ENCODE data around the gene SPACDR. TPM values are rescaled to one million over a fixed set of nuclear protein-coding genes. Genes with fewer than 3 reads are reported as not detected.
A peak's percentile ranks its signal among the peaks of the same experiment; 100 is the strongest.

SPACDR gene
- total and polyA plus RNA-seq, 2 donors from 2014 or later = 0.54 TPM; not detected in 1

DNA sequence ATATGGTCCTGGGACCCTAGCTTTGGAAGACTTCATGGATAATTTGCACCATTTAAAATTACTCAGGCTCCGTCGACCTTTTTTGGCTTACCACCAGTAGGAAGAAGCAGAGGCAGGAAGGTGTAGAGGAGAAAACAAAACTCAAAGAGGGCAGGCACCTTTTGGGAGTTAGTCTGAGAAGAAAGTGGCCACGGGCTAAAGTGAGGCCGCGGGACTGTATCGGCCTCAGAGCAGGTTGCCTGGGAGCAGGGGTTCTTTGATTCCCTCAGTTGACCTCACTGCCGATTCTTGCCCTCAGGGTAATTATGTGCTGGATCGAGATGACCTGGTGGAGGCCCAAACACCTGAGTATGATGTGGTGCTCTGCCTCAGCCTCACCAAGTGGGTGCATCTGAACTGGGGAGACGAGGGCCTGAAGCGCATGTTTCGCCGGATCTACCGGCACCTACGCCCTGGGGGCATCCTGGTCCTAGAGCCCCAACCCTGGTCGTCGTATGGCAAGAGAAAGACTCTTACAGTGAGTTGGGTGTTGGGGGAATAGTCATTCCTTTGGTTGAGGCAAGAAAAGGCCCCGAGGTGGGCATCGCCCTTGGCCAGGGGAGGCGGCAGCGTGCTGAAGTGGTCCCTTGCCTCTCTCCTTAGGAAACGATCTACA lies 31.3 kb downstream of the SPACDR start:
- FAIRE-seq = no peak
- peak overlapping the region in 1 of 3 donors; percentile 56 for H3K9ac ChIP-seq (ENCODE audit: low read length in 3 of 3)
- H3K4me3 ChIP-seq (ENCODE audit: low read length in 3 of 3) = no peak overlapping the region
- no peak for DNase-seq
- H3K36me3 ChIP-seq (ENCODE audit: control insufficient read depth in 2 of 3, insufficient read depth in 3 of 3, low read length in 3 of 3) = peaks cover 5 to 20% (median 9%) of the 10 kb centered on the region in 3 donors
- peaks cover 0 to 34% (median 20%) of the 10 kb centered on the region in 3 donors for H3K4me1 ChIP-seq (ENCODE audit: control insufficient read depth in 2 of 3, insufficient read depth in 2 of 3, low read depth in 1 of 3, low read length in 3 of 3)
- TF ChIP-seq, protein P1, sequence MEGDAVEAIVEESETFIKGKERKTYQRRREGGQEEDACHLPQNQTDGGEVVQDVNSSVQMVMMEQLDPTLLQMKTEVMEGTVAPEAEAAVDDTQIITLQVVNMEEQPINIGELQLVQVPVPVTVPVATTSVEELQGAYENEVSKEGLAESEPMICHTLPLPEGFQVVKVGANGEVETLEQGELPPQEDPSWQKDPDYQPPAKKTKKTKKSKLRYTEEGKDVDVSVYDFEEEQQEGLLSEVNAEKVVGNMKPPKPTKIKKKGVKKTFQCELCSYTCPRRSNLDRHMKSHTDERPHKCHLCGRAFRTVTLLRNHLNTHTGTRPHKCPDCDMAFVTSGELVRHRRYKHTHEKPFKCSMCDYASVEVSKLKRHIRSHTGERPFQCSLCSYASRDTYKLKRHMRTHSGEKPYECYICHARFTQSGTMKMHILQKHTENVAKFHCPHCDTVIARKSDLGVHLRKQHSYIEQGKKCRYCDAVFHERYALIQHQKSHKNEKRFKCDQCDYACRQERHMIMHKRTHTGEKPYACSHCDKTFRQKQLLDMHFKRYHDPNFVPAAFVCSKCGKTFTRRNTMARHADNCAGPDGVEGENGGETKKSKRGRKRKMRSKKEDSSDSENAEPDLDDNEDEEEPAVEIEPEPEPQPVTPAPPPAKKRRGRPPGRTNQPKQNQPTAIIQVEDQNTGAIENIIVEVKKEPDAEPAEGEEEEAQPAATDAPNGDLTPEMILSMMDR (IDR thresholded peaks at IDR 0.05; ENCODE audit: borderline replicate concordance, extremely low read depth, insufficient read depth) = no peak
- H3K9me3 ChIP-seq (ENCODE audit: control insufficient read depth in 2 of 3, insufficient read depth in 1 of 3, low read length in 3 of 3) = no peaks in the 10 kb centered on the region
- no peak overlapping the region for H3K27ac ChIP-seq (ENCODE audit: low read depth in 2 of 2, low read length in 2 of 2)
- no peaks in the 10 kb centered on the region for H3K27me3 ChIP-seq (ENCODE audit: control insufficient read depth, insufficient read depth, low read length)
- intact Hi-C loops (cut with DNase I) = no loop called here

DNA sequence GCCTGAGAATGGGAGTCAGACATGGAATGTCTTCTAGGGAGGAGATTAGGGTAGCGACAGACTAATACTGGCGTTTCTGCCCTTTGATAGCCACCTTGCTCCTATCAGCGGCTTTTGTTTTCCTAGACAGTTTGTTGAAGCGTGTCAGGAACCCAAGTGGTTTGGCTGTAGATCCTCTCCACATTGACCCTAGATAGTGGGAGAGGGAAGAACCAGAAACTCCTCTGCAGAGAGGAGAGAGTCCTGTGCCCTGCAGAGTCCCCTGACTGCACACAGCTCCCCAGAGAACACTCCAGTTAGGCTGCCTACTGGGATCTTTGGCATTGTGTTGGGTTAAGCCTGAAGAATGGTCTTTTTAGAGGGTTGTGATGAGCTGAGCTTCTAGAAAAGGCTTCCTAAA lies 32.0 kb downstream of the SPACDR start:
- DNase-seq = no peak
- Histone ChIP-seq H3K9me3 (ENCODE audit: control insufficient read depth in 2 of 3, insufficient read depth in 1 of 3, low read length in 3 of 3) (no peaks in the 10 kb centered on the region), H3K4me3 (ENCODE audit: low read length in 3 of 3) (peak overlapping the region in 1 of 3 donors; percentile 46), H3K36me3 (ENCODE audit: control insufficient read depth in 2 of 3, insufficient read depth in 3 of 3, low read length in 3 of 3) (peaks cover 5 to 20% (median 9%) of the 10 kb centered on the region in 3 donors), H3K27ac (ENCODE audit: low read depth in 2 of 2, low read length in 2 of 2) (peak overlapping the region in 1 of 2 donors; percentile 1), H3K4me1 (ENCODE audit: control insufficient read depth in 2 of 3, insufficient read depth in 2 of 3, low read depth in 1 of 3, low read length in 3 of 3) (peaks cover 0 to 34% (median 20%) of the 10 kb centered on the region in 3 donors), H3K9ac (ENCODE audit: low read length in 3 of 3) (peak overlapping the region in 1 of 3 donors; percentile 56), H3K27me3 (ENCODE audit: control insufficient read depth, insufficient read depth, low read length) (no peaks in the 10 kb centered on the region)
- TF ChIP-seq, protein P1 (IDR thresholded peaks at IDR 0.05; ENCODE audit: borderline replicate concordance, extremely low read depth, insufficient read depth) = no peak
- no peak for FAIRE-seq
- intact Hi-C loops (cut with DNase I) = no loop called here

GRCh38 chr7:100431286-100431735 lies 32.7 kb downstream of the SPACDR start:
- Histone ChIP-seq H3K27ac (ENCODE audit: low read depth in 2 of 2, low read length in 2 of 2) (no peak overlapping the region), H3K4me3 (ENCODE audit: low read length in 3 of 3) (peak overlapping the region in 1 of 3 donors; percentile 96), H3K27me3 (ENCODE audit: control insufficient read depth, insufficient read depth, low read length) (no peaks in the 10 kb centered on the region), H3K36me3 (ENCODE audit: control insufficient read depth in 2 of 3, insufficient read depth in 3 of 3, low read length in 3 of 3) (peaks cover 5 to 20% (median 9%) of the 10 kb centered on the region in 3 donors), H3K9ac (ENCODE audit: low read length in 3 of 3) (peak overlapping the region in 1 of 3 donors; percentile 26), H3K9me3 (ENCODE audit: control insufficient read depth in 2 of 3, insufficient read depth in 1 of 3, low read length in 3 of 3) (no peaks in the 10 kb centered on the region), H3K4me1 (ENCODE audit: control insufficient read depth in 2 of 3, insufficient read depth in 2 of 3, low read depth in 1 of 3, low read length in 3 of 3) (peaks cover 0 to 34% (median 20%) of the 10 kb centered on the region in 3 donors)
- TF ChIP-seq, protein P1 (IDR thresholded peaks at IDR 0.05; ENCODE audit: borderline replicate concordance, extremely low read depth, insufficient read depth) = no peak
- no peak for DNase-seq
- no peak for FAIRE-seq
- intact Hi-C loops (cut with DNase I) = no loop called here
